HepG2 (cell line): ENCODE measurements around the gene HOXD8. TPM values are rescaled to one million over a fixed set of nuclear protein-coding genes. Genes with fewer than 3 reads are reported as not detected.

Source experiments
- BATF2 ChIP-seq: sonication (generic); formaldehyde crosslinking; IDR thresholded peaks from 2 replicates; pipeline ENCODE4 v1.8.0; 2022; ENCODE audit warnings: mild to moderate bottlenecking, missing genetic modification reagents, moderate library complexity
- ELF4 ChIP-seq: sonication (generic); formaldehyde crosslinking; IDR thresholded peaks from 2 replicates; pipeline ENCODE4 v1.5.0; 2020; ENCODE audit warnings: missing genetic modification reagents, mild to moderate bottlenecking, moderate library complexity, borderline replicate concordance
- FOXC1 ChIP-seq: sonication (generic); formaldehyde crosslinking; IDR thresholded peaks from 2 replicates; pipeline ENCODE4 v1.8.0; 2022; ENCODE audit warnings: mild to moderate bottlenecking, missing genetic modification reagents, borderline replicate concordance
- HDAC2 ChIP-seq: sonication (generic); formaldehyde crosslinking; IDR thresholded peaks from 2 replicates; pipeline ENCODE4 v1.4.0; 2020; ENCODE audit warnings: missing genetic modification reagents
- HDAC6 ChIP-seq: fragments of 200-600 bp; sonication (generic); IDR thresholded peaks from 2 replicates; pipeline ENCODE4 v1.7.0; 2017; ENCODE audit warnings: mild to moderate bottlenecking, antibody characterized with exemption, low read length, low read depth
- HES4 ChIP-seq: sonication (generic); formaldehyde crosslinking; IDR thresholded peaks from 2 replicates; pipeline ENCODE4 v1.9.0; 2021; ENCODE audit warnings: mild to moderate bottlenecking, missing genetic modification reagents, borderline replicate concordance
- JARID2 ChIP-seq: sonication (generic); formaldehyde crosslinking; IDR thresholded peaks from 2 replicates; pipeline ENCODE4 v1.8.1; 2023; ENCODE audit warnings: missing genetic modification reagents, inconsistent platforms; ENCODE audit not compliant: insufficient replicate concordance
- KLF15 ChIP-seq: sonication (generic); formaldehyde crosslinking; IDR thresholded peaks from 2 replicates; pipeline ENCODE4 v1.8.1; 2023; ENCODE audit warnings: borderline replicate concordance, mild to moderate bottlenecking, inconsistent platforms, missing genetic modification reagents, mixed read lengths
- MYNN ChIP-seq: sonication (generic); formaldehyde crosslinking; IDR thresholded peaks from 2 replicates; pipeline ENCODE4 v1.4.0; 2020; ENCODE audit warnings: mild to moderate bottlenecking, low read depth, missing genetic modification reagents
- NFAT5 ChIP-seq: sonication (generic); formaldehyde crosslinking; IDR thresholded peaks from 2 replicates; pipeline ENCODE4 v1.4.0; 2020; ENCODE audit warnings: missing genetic modification reagents
- NFE2L1 ChIP-seq: sonication (generic); formaldehyde crosslinking; IDR thresholded peaks from 2 replicates; pipeline ENCODE4 v1.4.0; 2020; ENCODE audit warnings: missing genetic modification reagents, mild to moderate bottlenecking, borderline replicate concordance
- NR1H2 ChIP-seq: sonication (generic); formaldehyde crosslinking; IDR thresholded peaks from 2 replicates; pipeline ENCODE4 v1.8.1; 2022; ENCODE audit warnings: low read depth, missing genetic modification reagents, borderline replicate concordance
- RBM39 ChIP-seq: fragments of 200-400 bp; formaldehyde crosslinking; IDR thresholded peaks from one replicate; pipeline ENCODE4 v1.6.1; 2018; ENCODE audit warnings: antibody characterized with exemption, mild to moderate bottlenecking, low read depth, low read length; ENCODE audit not compliant: poor library complexity, severe bottlenecking
- SP4 ChIP-seq: sonication (generic); formaldehyde crosslinking; IDR thresholded peaks from 2 replicates; pipeline ENCODE4 v1.8.1; 2023; ENCODE audit warnings: mild to moderate bottlenecking, missing genetic modification reagents
- SUZ12 ChIP-seq: fragments of 150-350 bp; IDR thresholded peaks from 2 replicates; pipeline ENCODE4 v1.6.1; 2014; ENCODE audit warnings: low read depth, low read length
- TBP ChIP-seq: sonication (generic); formaldehyde crosslinking; IDR thresholded peaks from 2 replicates; pipeline ENCODE4 v1.5.0; 2020; ENCODE audit warnings: missing genetic modification reagents
- THRA ChIP-seq: sonication (generic); formaldehyde crosslinking; IDR thresholded peaks from 2 replicates; pipeline ENCODE4 v1.4.0; 2020; ENCODE audit warnings: missing genetic modification reagents, borderline replicate concordance
- TMF1 ChIP-seq: sonication (generic); formaldehyde crosslinking; IDR thresholded peaks from 2 replicates; pipeline ENCODE4 v1.8.1; 2022; ENCODE audit warnings: low read depth, missing genetic modification reagents
- ZFX ChIP-seq: sonication (generic); formaldehyde crosslinking; IDR thresholded peaks from 2 replicates; pipeline ENCODE4 v1.4.0; 2020; ENCODE audit warnings: mild to moderate bottlenecking, low read depth, missing genetic modification reagents, moderate library complexity
- ZNF121 ChIP-seq: sonication (generic); formaldehyde crosslinking; IDR thresholded peaks from 2 replicates; pipeline ENCODE4 v1.5.0; 2020; ENCODE audit warnings: mild to moderate bottlenecking, missing genetic modification reagents
- ZNF251 ChIP-seq: sonication (generic); formaldehyde crosslinking; IDR thresholded peaks from 2 replicates; pipeline ENCODE4 v1.9.0; 2021; ENCODE audit warnings: mild to moderate bottlenecking, missing genetic modification reagents
- ZNF724P ChIP-seq: sonication (generic); formaldehyde crosslinking; IDR thresholded peaks from 2 replicates; pipeline ENCODE4 v1.8.0; 2022; ENCODE audit warnings: missing genetic modification reagents, borderline replicate concordance
- polyA plus RNA-seq, 8 experiments: library from polyadenylated mRNA; depleted of rRNA in 3 of 8; stranded (reverse) in 7 of 8; unstranded in 1 of 8; fragments of >200 nt; fragmentation: Illumina TruSeq in 4 of 8; extraction: Trizol in 4 of 8; gene quantifications; 2 replicates each; pipeline versions ENCODE4 v1.2.1 to v1.2.3, GENCODE V29; 2011 to 2016; ENCODE audit warnings: low read depth in 4 of 8, missing spikeins in 1 of 8, mixed read lengths in 1 of 8; ENCODE audit not compliant: insufficient read depth in 1 of 8
- total RNA-seq, 5 experiments: library from RNA; depleted of rRNA; stranded (reverse); fragments of >200 nt; fragmentation: Illumina TruSeq; extraction: Trizol; gene quantifications; 2 replicates each; pipeline ENCODE4 v1.2.3, GENCODE V29; 2016; ENCODE audit warnings: low read depth in 1 of 5

The HOXD8 gene
- total and polyA plus RNA-seq, 2 of the 13 experiments (the other 11 are each of a cell fraction or from before 2014, with no cell fraction given) = not detected

GRCh38 chr2:176140513-176141317, 11.2 kb downstream of the HOXD8 start (continued):
- TF ChIP-seq JARID2 = peak; percentile 91
- TF ChIP-seq ZNF121 (CRISPR knock-in tag) = peak; percentile 79
- no peak for TF ChIP-seq BATF2 (CRISPR knock-in tag)
- no peak for TF ChIP-seq NFE2L1
- TF ChIP-seq ELF4 (CRISPR knock-in tag) = peak; percentile 54; the same call in 1 of the 2 replicates
- peak; percentile 65; the same call in 1 of the 2 replicates for TF ChIP-seq ZNF724P
- TF ChIP-seq RBM39 = peak; percentile 67
- TF ChIP-seq HDAC2 (CRISPR knock-in tag) = 0 out of 2 replicates have a peak, but pooled peaks have one; percentile 43
- no peak for TF ChIP-seq SUZ12
- TF ChIP-seq MYNN = peak; percentile 69; the same call in 1 of the 2 replicates
- no peak for TF ChIP-seq HDAC6
- peak; percentile 79 for TF ChIP-seq THRA (CRISPR knock-in tag)
- TF ChIP-seq TMF1 (CRISPR knock-in tag) = no peak
- peak; percentile 68; the same call in 1 of the 2 replicates for TF ChIP-seq ZFX (CRISPR knock-in tag)
- no peak for TF ChIP-seq NFAT5
- TF ChIP-seq HES4 = peak; percentile 70; the same call in 1 of the 2 replicates
- TF ChIP-seq SP4 (CRISPR knock-in tag) = peak; percentile 82
- TF ChIP-seq KLF15 (CRISPR knock-in tag) = 0 out of 2 replicates have a peak, but pooled peaks have one; percentile 39
- TF ChIP-seq NR1H2 (CRISPR knock-in tag) = no peak
- TF ChIP-seq ZNF251 (CRISPR knock-in tag) = no peak
- TF ChIP-seq FOXC1 (CRISPR knock-in tag) = peak; percentile 92
- no peak for TF ChIP-seq TBP (CRISPR knock-in tag)
